ENCODE data around the gene TYROBP.

DNA sequence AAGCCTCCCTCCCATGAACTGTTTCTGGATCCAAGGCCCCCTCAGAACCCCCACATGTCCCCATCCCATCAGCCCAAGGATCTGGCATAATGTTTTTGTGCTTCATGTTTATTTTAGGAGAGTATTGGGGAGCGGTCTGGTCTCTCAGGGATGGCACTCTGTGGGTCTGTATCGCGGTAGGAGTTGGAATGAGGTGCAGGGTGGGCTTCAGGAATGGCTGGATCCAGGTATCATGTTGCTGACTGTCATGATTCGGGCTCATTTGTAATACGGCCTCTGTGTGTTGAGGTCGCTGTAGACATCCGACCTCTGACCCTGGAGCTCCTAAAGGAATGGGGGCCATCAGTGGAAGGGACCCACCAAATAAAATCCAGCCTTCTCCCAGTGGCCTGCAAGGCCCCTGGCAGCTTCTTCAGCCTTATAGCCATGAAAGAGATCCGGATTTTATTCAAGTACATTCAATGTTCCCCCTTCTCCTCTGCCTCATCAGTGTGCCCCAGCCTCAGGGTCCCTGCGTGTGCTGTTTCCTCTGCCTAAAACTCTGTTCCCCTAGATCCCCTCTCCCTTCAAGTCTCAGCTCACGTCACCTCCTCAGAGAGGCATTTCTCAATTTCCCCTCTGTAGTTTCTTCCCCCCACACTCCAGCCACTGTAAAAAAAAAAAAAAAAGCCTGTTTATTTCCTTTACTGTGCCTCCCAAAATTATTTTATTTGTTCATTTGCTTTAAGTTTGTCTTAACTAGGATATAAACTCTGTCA, 3.6 kb downstream of the TYROBP start:
- TF ChIP-seq, protein P1, sequence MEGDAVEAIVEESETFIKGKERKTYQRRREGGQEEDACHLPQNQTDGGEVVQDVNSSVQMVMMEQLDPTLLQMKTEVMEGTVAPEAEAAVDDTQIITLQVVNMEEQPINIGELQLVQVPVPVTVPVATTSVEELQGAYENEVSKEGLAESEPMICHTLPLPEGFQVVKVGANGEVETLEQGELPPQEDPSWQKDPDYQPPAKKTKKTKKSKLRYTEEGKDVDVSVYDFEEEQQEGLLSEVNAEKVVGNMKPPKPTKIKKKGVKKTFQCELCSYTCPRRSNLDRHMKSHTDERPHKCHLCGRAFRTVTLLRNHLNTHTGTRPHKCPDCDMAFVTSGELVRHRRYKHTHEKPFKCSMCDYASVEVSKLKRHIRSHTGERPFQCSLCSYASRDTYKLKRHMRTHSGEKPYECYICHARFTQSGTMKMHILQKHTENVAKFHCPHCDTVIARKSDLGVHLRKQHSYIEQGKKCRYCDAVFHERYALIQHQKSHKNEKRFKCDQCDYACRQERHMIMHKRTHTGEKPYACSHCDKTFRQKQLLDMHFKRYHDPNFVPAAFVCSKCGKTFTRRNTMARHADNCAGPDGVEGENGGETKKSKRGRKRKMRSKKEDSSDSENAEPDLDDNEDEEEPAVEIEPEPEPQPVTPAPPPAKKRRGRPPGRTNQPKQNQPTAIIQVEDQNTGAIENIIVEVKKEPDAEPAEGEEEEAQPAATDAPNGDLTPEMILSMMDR (conservative IDR thresholded peaks at IDR 0.05; ENCODE audit: low read length) = no peak
- TF ChIP-seq EZH2phosphoT487 (IDR thresholded peaks at IDR 0.05; ENCODE audit: borderline replicate concordance) = no peak

Measured in Loucy (cell line).